ENCODE results near the gene CLEC4F. TPM values are rescaled to one million over a fixed set of nuclear protein-coding genes. Genes with fewer than 3 reads are reported as not detected.

Gene CLEC4F
- polyA plus RNA-seq, 1 donor from 2014 or later, result not detected

DNA sequence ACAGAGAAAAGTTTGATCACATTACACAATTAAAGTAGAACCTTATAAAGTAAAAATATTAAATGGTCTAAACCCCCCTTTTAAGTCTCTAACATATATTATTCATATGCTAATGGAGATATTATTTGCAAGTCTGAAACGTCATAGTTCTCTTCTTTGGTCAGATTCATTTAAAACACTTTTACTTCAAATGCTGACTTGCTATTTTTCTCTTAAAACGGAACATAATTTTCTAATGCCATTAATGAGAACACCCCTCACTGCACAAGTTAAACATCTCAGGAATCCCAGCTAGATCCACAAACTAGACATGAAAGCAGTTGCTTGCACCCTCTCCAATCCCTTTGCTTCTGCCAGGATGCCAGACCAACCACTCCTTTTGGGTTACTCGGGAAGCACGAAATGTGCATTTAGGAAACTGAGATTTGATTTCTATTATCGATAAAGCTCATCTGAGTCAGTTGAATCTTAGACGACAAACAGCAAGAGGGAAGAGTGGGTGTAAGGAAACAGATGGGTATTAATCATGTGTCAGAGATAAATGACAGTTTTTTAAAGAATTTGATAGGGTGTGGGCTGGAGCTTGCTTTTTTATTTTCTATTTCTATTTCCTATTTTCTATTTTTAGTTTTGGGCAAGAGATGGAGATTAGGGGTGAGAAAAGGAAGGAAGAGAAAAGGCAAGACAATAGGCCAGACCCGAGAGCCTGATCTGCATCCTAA, 53.9 kb downstream of the CLEC4F start:
- Mint-ChIP-seq H3K9me3 (no peaks in the 10 kb centered on the region), H3K4me3 (peak overlapping the region; percentile 84 to 97 (median 92)), H3K27ac (peak overlapping the region; percentile 4 to 93 (median 40)), H3K27me3 (no peaks in the 10 kb centered on the region), H3K4me1 (peaks cover 8 to 24% (median 10%) of the 10 kb centered on the region in 3 donors), H3K36me3 (no peaks in the 10 kb centered on the region)

DNA sequence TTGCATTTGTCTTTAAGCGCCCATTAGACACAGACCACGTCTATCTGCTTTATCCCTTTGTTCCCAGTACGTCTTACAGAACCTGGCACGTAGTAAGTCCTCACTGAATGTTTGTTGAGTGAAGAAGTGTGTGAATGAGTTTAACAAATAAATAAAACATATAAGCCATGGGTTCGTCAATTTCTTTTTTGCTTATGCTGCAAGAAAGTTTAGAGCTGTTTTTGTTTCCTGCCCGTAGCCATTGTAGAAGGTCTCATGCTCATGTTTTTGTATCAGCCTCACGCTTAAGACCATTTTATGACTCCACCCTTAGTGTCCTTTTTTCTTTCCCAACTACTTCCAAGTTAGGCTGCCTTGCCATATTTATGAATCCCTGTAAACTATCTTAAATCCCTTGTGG, 54.9 kb downstream of the CLEC4F start:
- Mint-ChIP-seq H3K4me1 (peaks cover 8 to 24% (median 13%) of the 10 kb centered on the region in 3 donors), H3K4me3 (peak overlapping the region in 1 of 4 donors; percentile 84), H3K36me3 (no peaks in the 10 kb centered on the region), H3K27me3 (no peaks in the 10 kb centered on the region), H3K27ac (no peak overlapping the region), H3K9me3 (no peaks in the 10 kb centered on the region)

DNA sequence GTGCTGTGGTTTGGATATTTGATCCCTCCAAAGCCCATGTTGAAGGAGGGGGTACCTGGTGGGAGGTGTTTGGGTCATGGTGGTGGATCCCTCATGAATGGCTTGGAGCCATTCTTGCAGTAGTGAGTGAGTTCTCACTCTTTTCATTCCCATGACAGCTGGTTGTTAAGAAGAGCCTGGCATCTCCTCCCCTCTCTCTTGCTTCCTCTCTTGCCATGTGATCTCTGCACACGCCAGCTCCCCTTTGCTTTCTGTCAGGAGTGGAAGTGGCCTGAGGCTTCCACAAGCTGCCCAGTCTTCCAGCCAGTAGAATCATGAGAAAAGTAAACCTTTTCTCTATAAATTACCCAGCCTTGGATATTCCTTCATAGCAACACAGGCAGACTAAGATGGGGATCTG, 61.0 kb downstream of the CLEC4F start:
- H3K27me3 Mint-ChIP-seq, result peaks cover 1% of the 10 kb centered on the region
- H3K36me3 Mint-ChIP-seq, result peaks cover 1% of the 10 kb centered on the region
- no peak overlapping the region for H3K27ac Mint-ChIP-seq
- no peaks in the 10 kb centered on the region for H3K9me3 Mint-ChIP-seq
- H3K4me3 Mint-ChIP-seq, result peak overlapping the region in 1 of 4 donors; percentile 18
- peaks cover 0 to 20% (median 14%) of the 10 kb centered on the region in 3 donors for H3K4me1 Mint-ChIP-seq

Other genes starting within 250 kb of the CLEC4F start
- gene ADD2, start 52.4 kb downstream of the CLEC4F start, polyA plus RNA-seq, result 17.3 TPM
- gene FIGLA, start 30.0 kb downstream of the CLEC4F start, polyA plus RNA-seq, result not detected
- gene CD207, start 15.2 kb upstream of the CLEC4F start, polyA plus RNA-seq, result not detected
- gene VAX2, start 80.0 kb upstream of the CLEC4F start, polyA plus RNA-seq, result not detected
- not detected for gene ATP6V1B1, start 115.3 kb upstream of the CLEC4F start, polyA plus RNA-seq
- not detected for gene ANKRD53, start 158.0 kb upstream of the CLEC4F start, polyA plus RNA-seq
- gene TEX261, start 174.3 kb upstream of the CLEC4F start, polyA plus RNA-seq, result 24.9 TPM
- 121 TPM for gene NAGK, start 248.0 kb upstream of the CLEC4F start, polyA plus RNA-seq